Thyroid gland (tissue), 4 donors: Measurements from ENCODE around the gene PLTP. TPM values are rescaled to one million over a fixed set of nuclear protein-coding genes. Genes with fewer than 3 reads are reported as not detected.
"Not testable (repeated sequence)": the region's sequence is repeated elsewhere in the genome, so short reads cannot be mapped to it uniquely, and the experiment has no call there.

ENCODE experiments used
- DNase-seq, 2 donors: peaks; one replicate each; pipeline ENCODE4 v3.0.0-alpha.2; 2019
- H3K27ac ChIP-seq, 3 donors: fragments of 200-600 bp; sonication (generic); 1 replicate in 2 of 3; 2 replicates in 1 of 3; pipeline ENCODE4 v1.5.1; 2016 to 2019; ENCODE audit warnings: mild to moderate bottlenecking in 1 of 3, moderate library complexity in 1 of 3
- H3K27me3 ChIP-seq: fragments of 200-600 bp; sonication (generic); one replicate; pipeline ENCODE4 v1.5.1; 2019
- H3K36me3 ChIP-seq, 2 donors: fragments of 200-600 bp; sonication (generic); one replicate each; pipeline ENCODE4 v1.5.1; 2016 to 2019
- H3K4me1 ChIP-seq, 2 donors: fragments of 200-600 bp; sonication (generic); one replicate each; pipeline ENCODE4 v1.5.1; 2017 to 2019
- H3K4me3 ChIP-seq, 3 donors: fragments of 200-600 bp; sonication (generic); replicated peaks in 1 of 3; 1 replicate in 2 of 3; 2 replicates in 1 of 3; pipeline ENCODE4 v1.5.1; 2016; ENCODE audit warnings: mild to moderate bottlenecking in 1 of 3
- H3K9me3 ChIP-seq: fragments of 200-600 bp; sonication (generic); one replicate; pipeline ENCODE4 v1.5.1; 2017
- CTCF ChIP-seq, 6 experiments: fragments of 200-600 bp in 3 of 6; fragments of 450-650 bp in 3 of 6; sonication (generic) in 3 of 6; IDR thresholded peaks; one replicate each; pipeline ENCODE4 v1.5.1; 2016 to 2019; ENCODE audit warnings: antibody characterized with exemption in 6 of 6, mild to moderate bottlenecking in 2 of 6, inconsistent platforms in 1 of 6, moderate library complexity in 1 of 6
- POLR2A ChIP-seq, 2 donors: fragments of 450-650 bp; IDR thresholded peaks; one replicate each; pipeline ENCODE4 v1.6.1; 2017; ENCODE audit warnings: antibody characterized with exemption in 2 of 2, mild to moderate bottlenecking in 2 of 2, moderate library complexity in 1 of 2
- WGBS, 2 donors: methylation state at CpG; one replicate each; pipeline ENCODE4 v1.1.5; 2017; 5-methylcytosine and 5-hydroxymethylcytosine counted together
- intact Hi-C: fragments of 100-400 bp; cut with DNase I; formaldehyde crosslinking; loops from one replicate; pipeline ENCODE4 v1.15.1; 2023
- total RNA-seq, 4 donors: library from RNA; depleted of rRNA; stranded (reverse); fragments of >200 nt; gene quantifications; one replicate each; pipeline ENCODE4 v1.2.3, GENCODE V29; 2016

The PLTP gene
- total RNA-seq, 4 donors from 2014 or later = 22.7 to 260 (median 70.1) TPM

GRCh38 chr20:45878076-45878761, 33.7 kb downstream of the PLTP start:
- TF ChIP-seq CTCF (IDR thresholded peaks at IDR 0.05) (no peak), POLR2A (IDR thresholded peaks at IDR 0.05) (no peak)
- no peaks in the 10 kb centered on the region for H3K9me3 ChIP-seq
- intact Hi-C loops = no loop called here
- H3K4me1 ChIP-seq = peaks cover 9 to 17% of the 10 kb centered on the region in 2 donors
- no peak for DNase-seq
- H3K27me3 ChIP-seq = no peaks in the 10 kb centered on the region
- WGBS, 2 donors = 81 to 95% methylated on average over 8 to 9 of the region's 13 CpGs
- H3K4me3 ChIP-seq = no peak overlapping the region
- H3K27ac ChIP-seq = no peak overlapping the region
- peaks cover under 1 to 20% of the 10 kb centered on the region in 2 donors for H3K36me3 ChIP-seq

GRCh38 chr20:45874576-45874975, 37.4 kb downstream of the PLTP start:
- H3K36me3 ChIP-seq = peaks cover 0 to 15% of the 10 kb centered on the region in 2 donors
- 64 to 78% methylated on average over 4 of the region's 4 CpGs for WGBS, 2 donors
- DNase-seq = no peak
- no peak for TF ChIP-seq CTCF (IDR thresholded peaks at IDR 0.05)
- no peak for TF ChIP-seq POLR2A (IDR thresholded peaks at IDR 0.05)
- H3K4me3 ChIP-seq = no peak overlapping the region
- no peak overlapping the region for H3K27ac ChIP-seq
- H3K9me3 ChIP-seq = no peaks in the 10 kb centered on the region
- no peaks in the 10 kb centered on the region for H3K27me3 ChIP-seq
- intact Hi-C loops = no loop called here
- H3K4me1 ChIP-seq = peaks cover 0 to 3% of the 10 kb centered on the region in 2 donors

GRCh38 chr20:45874104-45874481, 37.9 kb downstream of the PLTP start:
- H3K4me3 ChIP-seq, H3K27ac ChIP-seq, H3K27me3 ChIP-seq, intact Hi-C loops, H3K9me3 ChIP-seq, H3K4me1 ChIP-seq, DNase-seq: not testable (repeated sequence)
- H3K36me3 ChIP-seq = peaks cover 0 to 15% of the 10 kb centered on the region in 2 donors
- WGBS, 2 donors = 92 to 95% methylated on average over 10 of the region's 10 CpGs

GRCh38 chr20:45873409-45874103, 38.4 kb downstream of the PLTP start:
- no peak for DNase-seq
- 84 to 86% methylated on average over 1 of the region's 1 CpG for WGBS, 2 donors
- H3K36me3 ChIP-seq = peaks cover 0 to 15% of the 10 kb centered on the region in 2 donors
- H3K9me3 ChIP-seq = no peaks in the 10 kb centered on the region
- H3K4me1 ChIP-seq = peaks cover 0 to under 1% of the 10 kb centered on the region in 2 donors
- no peak overlapping the region for H3K27ac ChIP-seq
- H3K4me3 ChIP-seq = no peak overlapping the region
- H3K27me3 ChIP-seq = no peaks in the 10 kb centered on the region
- intact Hi-C loops = no loop called here
- TF ChIP-seq CTCF (IDR thresholded peaks at IDR 0.05) (no peak), POLR2A (IDR thresholded peaks at IDR 0.05) (no peak)

- H3K27me3 ChIP-seq = no peaks in the 10 kb centered on the region
- no peak overlapping the region for H3K27ac ChIP-seq
- H3K9me3 ChIP-seq = no peaks in the 10 kb centered on the region
- DNase-seq = no peak
- 79 to 95% methylated on average over 4 of the region's 4 CpGs for WGBS, 2 donors
- intact Hi-C loops = no loop called here
- TF ChIP-seq CTCF (IDR thresholded peaks at IDR 0.05) (no peak), POLR2A (IDR thresholded peaks at IDR 0.05) (no peak)
- no peak overlapping the region for H3K4me3 ChIP-seq
- no peaks in the 10 kb centered on the region for H3K4me1 ChIP-seq
- H3K36me3 ChIP-seq = peaks cover 0 to 7% of the 10 kb centered on the region in 2 donors
Observed at GRCh38 chr20:45872626-45873025, 39.3 kb downstream of the PLTP start.
